Spleen (tissue), 11 donors: ENCODE results near the gene GART. TPM values are rescaled to one million over a fixed set of nuclear protein-coding genes. Genes with fewer than 3 reads are reported as not detected.
A peak's percentile ranks its signal among the peaks of the same experiment; 100 is the strongest.

Experiments used
- DNase-seq: peaks from one replicate; pipeline ENCODE4 v3.0.0-alpha.2; 2020
- H3K27ac ChIP-seq, 8 donors: fragments of 200-600 bp; sonication (generic) in 7 of 8; 1 replicate in 4 of 8; 2 replicates in 4 of 8; pipeline versions ENCODE4 v1.5.0 to v1.8.0; 2016 to 2021; ENCODE audit warnings: inconsistent platforms in 4 of 8, mild to moderate bottlenecking in 4 of 8, moderate library complexity in 1 of 8
- H3K27me3 ChIP-seq, 7 donors: fragments of 200-600 bp; sonication (generic) in 6 of 7; replicated peaks in 1 of 7; 1 replicate in 4 of 7; 2 replicates in 3 of 7; pipeline versions ENCODE4 v1.5.0 to v1.8.0; 2016 to 2021; ENCODE audit warnings: inconsistent platforms in 3 of 7, mild to moderate bottlenecking in 1 of 7
- H3K36me3 ChIP-seq, 6 donors: fragments of 200-600 bp; sonication (generic) in 5 of 6; 1 replicate in 4 of 6; 2 replicates in 2 of 6; pipeline versions ENCODE4 v1.5.0 to v1.8.0; 2016 to 2021; ENCODE audit warnings: inconsistent platforms in 2 of 6
- H3K4me1 ChIP-seq, 6 donors: fragments of 200-600 bp; sonication (generic) in 5 of 6; 1 replicate in 3 of 6; 2 replicates in 3 of 6; pipeline versions ENCODE4 v1.5.0 to v1.8.0; 2016 to 2021; ENCODE audit warnings: inconsistent platforms in 3 of 6
- H3K4me3 ChIP-seq, 8 donors: fragments of 200-600 bp; sonication (generic) in 7 of 8; 1 replicate in 4 of 8; 2 replicates in 4 of 8; pipeline versions ENCODE4 v1.5.0 to v1.8.0; 2016 to 2021; ENCODE audit warnings: inconsistent platforms in 4 of 8, mild to moderate bottlenecking in 4 of 8, moderate library complexity in 2 of 8
- H3K9me3 ChIP-seq, 8 donors: fragments of 200-600 bp; sonication (generic) in 7 of 8; 1 replicate in 4 of 8; 2 replicates in 4 of 8; pipeline versions ENCODE4 v1.5.0 to v1.8.0; 2016 to 2021; ENCODE audit warnings: inconsistent platforms in 4 of 8
- POLR2A ChIP-seq, 3 donors: fragments of 450-650 bp; IDR thresholded peaks; one replicate each; pipeline ENCODE4 v1.5.1; 2017; ENCODE audit warnings: antibody characterized with exemption in 3 of 3, mild to moderate bottlenecking in 1 of 3
- POLR2AphosphoS5 ChIP-seq, 3 donors: sonication (generic); formaldehyde crosslinking; IDR thresholded peaks; one replicate each; pipeline ENCODE4 v1.5.1; 2017; ENCODE audit warnings: antibody characterized with exemption in 3 of 3
- WGBS, 5 donors: extraction: QIAGEN DNeasy Blood & Tissue Kit in 3 of 5; methylation state at CpG; one replicate each; pipeline versions ENCODE4 v1.1.5 to v1.1.7; 2013 to 2018; 5-methylcytosine and 5-hydroxymethylcytosine counted together
- intact Hi-C: fragments of 100-400 bp; cut with DNase I; formaldehyde crosslinking; loops from one replicate; pipeline ENCODE4 v1.15.0; 2023; ENCODE audit warnings: low total_unique reads
- polyA plus RNA-seq, 3 donors: library from polyadenylated mRNA; stranded (reverse); fragments of 200-250 nt; gene quantifications; one replicate each; pipeline ENCODE4 v1.2.1, GENCODE V29; 2013
- total RNA-seq, 7 donors: library from RNA; depleted of rRNA in 3 of 7; stranded (reverse); fragments of >200 nt in 3 of 7; fragmentation: NEBNext Ultra II Directional in 4 of 7; extraction: Animal tissue kit (Norgen Biotek cat#: 25700) in 4 of 7; gene quantifications; one replicate each; pipeline versions ENCODE4 v1.1.0 to v1.2.1, GENCODE V29; 2016 to 2021
- TF ChIP-seq, protein P1 (sequence below), 11 experiments: fragments of 200-600 bp in 7 of 11; fragments of 450-650 bp in 4 of 11; sonication (generic) in 4 of 11; IDR thresholded peaks in 8 of 11; conservative IDR thresholded peaks in 3 of 11; 1 replicate in 7 of 11; 2 replicates in 4 of 11; pipeline versions ENCODE4 v1.4.0 to v1.8.0; 2016 to 2021; ENCODE audit warnings: antibody characterized with exemption in 11 of 11, inconsistent platforms in 4 of 11, mild to moderate bottlenecking in 1 of 11
- donor health status: healthy with polysubstance abuse.
- donor health status: DM: no; HTN: no; CAD: no; lungs with moderate emphysema.
- donor health status: DM: no; HTN: no; CAD: no.
- donor health status: Bipolar disorder and iron deficiency.
- donor health status: healthy.
- donor health status: DM: no; HTN: no; CAD: no.
- donor health status: DM: yes; HTN: yes; CAD: no.

The GART gene
- total and polyA plus RNA-seq, 10 donors, result 14.3 to 113 (median 64.7) TPM

GRCh38 chr21:33480481-33481103 is 61.3 kb downstream of the GART start:
- Histone ChIP-seq H3K9me3 (no peaks in the 10 kb centered on the region), H3K27ac (peak overlapping the region; percentile 83 to 99 (median 96)), H3K27me3 (no peaks in the 10 kb centered on the region), H3K4me3 (peak overlapping the region; percentile 80 to 97 (median 94)), H3K36me3 (peaks cover 0 to 7% (median 0%) of the 10 kb centered on the region in 6 donors), H3K4me1 (peaks cover 11 to 34% (median 17%) of the 10 kb centered on the region in 6 donors)
- intact Hi-C loops, result no loop called here
- TF ChIP-seq, protein P1, sequence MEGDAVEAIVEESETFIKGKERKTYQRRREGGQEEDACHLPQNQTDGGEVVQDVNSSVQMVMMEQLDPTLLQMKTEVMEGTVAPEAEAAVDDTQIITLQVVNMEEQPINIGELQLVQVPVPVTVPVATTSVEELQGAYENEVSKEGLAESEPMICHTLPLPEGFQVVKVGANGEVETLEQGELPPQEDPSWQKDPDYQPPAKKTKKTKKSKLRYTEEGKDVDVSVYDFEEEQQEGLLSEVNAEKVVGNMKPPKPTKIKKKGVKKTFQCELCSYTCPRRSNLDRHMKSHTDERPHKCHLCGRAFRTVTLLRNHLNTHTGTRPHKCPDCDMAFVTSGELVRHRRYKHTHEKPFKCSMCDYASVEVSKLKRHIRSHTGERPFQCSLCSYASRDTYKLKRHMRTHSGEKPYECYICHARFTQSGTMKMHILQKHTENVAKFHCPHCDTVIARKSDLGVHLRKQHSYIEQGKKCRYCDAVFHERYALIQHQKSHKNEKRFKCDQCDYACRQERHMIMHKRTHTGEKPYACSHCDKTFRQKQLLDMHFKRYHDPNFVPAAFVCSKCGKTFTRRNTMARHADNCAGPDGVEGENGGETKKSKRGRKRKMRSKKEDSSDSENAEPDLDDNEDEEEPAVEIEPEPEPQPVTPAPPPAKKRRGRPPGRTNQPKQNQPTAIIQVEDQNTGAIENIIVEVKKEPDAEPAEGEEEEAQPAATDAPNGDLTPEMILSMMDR (IDR thresholded peaks at IDR 0.05 in 8 of 11, conservative IDR thresholded peaks at IDR 0.05 in 3 of 11), result no peak
- TF ChIP-seq POLR2A (IDR thresholded peaks at IDR 0.05), result no peak
- DNase-seq, result no peak
- 27 to 33% (median 32%) methylated on average over 17 of the region's 17 CpGs for WGBS, 5 donors

DNA sequence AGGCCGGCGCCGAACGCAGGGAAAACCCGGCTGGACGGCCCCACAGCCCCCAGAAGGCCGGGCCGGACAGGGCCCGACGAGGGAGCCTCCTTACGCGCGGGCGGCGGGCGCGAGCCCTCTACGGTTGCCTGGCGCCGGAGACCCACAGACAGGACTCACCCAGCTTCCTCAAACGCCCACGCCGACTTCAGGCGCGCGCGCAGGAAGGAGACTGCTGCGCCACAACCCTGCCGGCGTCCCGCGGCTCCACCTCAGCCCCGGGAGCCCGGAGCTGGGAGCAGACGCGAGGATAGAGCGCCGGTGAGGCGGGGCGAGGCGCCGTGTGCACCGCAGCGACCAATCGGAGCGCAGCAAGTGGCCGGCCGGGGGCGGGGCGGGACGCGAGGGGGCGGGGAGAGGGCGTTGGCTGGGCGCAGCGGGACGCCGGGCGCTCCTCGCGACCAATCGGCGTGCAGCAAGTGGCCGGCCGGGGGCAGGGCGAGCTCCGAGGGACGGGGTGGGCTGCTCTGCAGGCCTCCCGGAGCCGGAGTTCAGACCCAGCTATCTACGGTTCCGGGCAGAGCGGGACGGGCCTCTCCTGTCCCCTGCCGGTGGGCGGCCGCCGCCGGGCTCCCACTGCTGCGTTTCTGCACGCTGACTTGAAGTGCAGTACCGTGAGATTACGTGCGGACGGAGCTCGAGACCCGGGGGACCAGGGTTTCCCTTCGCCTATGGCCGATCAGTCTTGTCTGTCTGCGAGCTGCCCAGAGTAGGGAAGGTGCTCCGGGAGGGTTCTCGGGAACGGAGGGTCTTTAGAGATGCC is 62.0 kb downstream of the GART start, which contains the start of gene TMEM50B:
TSS of gene TMEM50B (minus strand) at position 296 of the 802 bp plus-strand sequence. CDS start 11,089 bp downstream, outside the sequence.
- DNase-seq, result peak; percentile 99
- intact Hi-C loops, result no loop called here
- Histone ChIP-seq H3K36me3 (peaks cover 0 to 7% (median 0%) of the 10 kb centered on the region in 6 donors), H3K27ac (peak within 1 kb of the TSS; percentile 83 to 99 (median 96)), H3K9me3 (no peaks in the 10 kb centered on the region), H3K27me3 (no peaks in the 10 kb centered on the region), H3K4me1 (peaks cover 11 to 34% (median 17%) of the 10 kb centered on the region in 6 donors), H3K4me3 (peak within 1 kb of the TSS; percentile 80 to 97 (median 94))
- WGBS, 5 donors, result 0 to 1% (median 0%) methylated on average over 38 to 93 of the region's 93 CpGs
- peak; percentile 94 to 98 (median 98) for TF ChIP-seq POLR2AphosphoS5 (IDR thresholded peaks at IDR 0.05)
- TF ChIP-seq, protein P1 (IDR thresholded peaks at IDR 0.05 in 8 of 11, conservative IDR thresholded peaks at IDR 0.05 in 3 of 11), result peak in 10 of 11 experiments; percentile 30 to 68 (median 52)
- TF ChIP-seq POLR2A (IDR thresholded peaks at IDR 0.05), result peak in 2 of 3 donors; percentile 77 to 90

DNA sequence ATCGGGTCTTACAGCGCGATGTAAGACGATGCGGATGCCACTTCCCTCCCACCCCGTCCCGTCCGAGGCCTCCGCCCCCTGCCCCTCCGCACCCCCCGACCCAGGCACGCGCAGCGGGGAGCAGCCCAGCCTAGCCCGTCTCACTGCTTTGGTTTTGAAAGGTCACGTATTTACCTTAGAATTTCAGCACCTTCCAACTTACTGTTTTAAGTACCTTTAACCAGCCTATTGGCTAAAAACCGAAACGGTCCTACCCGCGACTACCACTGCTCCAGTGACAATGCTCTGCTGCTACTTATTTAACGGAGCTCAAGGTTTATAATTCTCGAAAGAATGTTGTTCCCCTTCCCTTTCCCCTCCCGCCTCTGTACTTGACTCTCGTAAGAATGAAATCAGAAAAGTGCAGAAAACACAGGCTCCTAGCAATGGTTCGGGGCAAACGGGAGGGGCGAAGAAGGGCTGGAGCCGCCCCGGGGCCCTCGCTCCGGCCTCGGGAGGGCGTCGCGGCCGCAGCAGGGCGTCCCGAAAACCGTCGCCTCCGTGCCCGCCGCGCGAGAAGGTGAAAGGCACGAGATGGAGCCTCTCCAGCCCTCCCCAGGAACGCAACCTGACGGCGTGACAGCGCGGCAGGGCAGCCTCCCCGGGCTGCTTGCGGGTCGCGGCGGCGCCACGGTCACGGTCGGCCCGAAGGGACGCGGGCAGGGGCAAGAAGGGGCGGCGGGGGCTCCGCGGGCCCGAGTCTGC is 62.8 kb downstream of the GART start:
- peak overlapping the region; percentile 73 to 99 (median 96) for H3K27ac ChIP-seq
- 0 to 1% (median 1%) methylated on average over 51 to 68 of the region's 68 CpGs for WGBS, 5 donors
- H3K4me3 ChIP-seq, result peak overlapping the region; percentile 80 to 97 (median 94)
- H3K9me3 ChIP-seq, result no peaks in the 10 kb centered on the region
- H3K27me3 ChIP-seq, result no peaks in the 10 kb centered on the region
- DNase-seq, result peak; percentile 87
- TF ChIP-seq POLR2AphosphoS5 (IDR thresholded peaks at IDR 0.05) (no peak), POLR2A (IDR thresholded peaks at IDR 0.05) (no peak)
- TF ChIP-seq, protein P1 (IDR thresholded peaks at IDR 0.05 in 8 of 11, conservative IDR thresholded peaks at IDR 0.05 in 3 of 11), result no peak
- intact Hi-C loops, result no loop called here
- H3K4me1 ChIP-seq, result peaks cover 11 to 34% (median 17%) of the 10 kb centered on the region in 6 donors
- H3K36me3 ChIP-seq, result peaks cover 0 to 7% (median 0%) of the 10 kb centered on the region in 6 donors
